Stimulated activated memory B cell treated with anti-CD40 and anti-IgM and Interleukin-4, amounts not matched to agents 10 μg/mL and 1 μg/mL and 100 μg/mL, for 72 hours (primary cell): ENCODE results near the gene KSR1.

Source experiments
- ATAC-seq: fragments of 150-1000 bp; cut with Tn5 transposase; 2 replicates; pipeline ENCODE4 v1.10.0; 2021
- H3K27ac Mint-ChIP-seq: one replicate; pipeline ENCODE4 v1.8.0; 2022; ENCODE audit warnings: mild to moderate bottlenecking, mixed read lengths
- H3K27me3 Mint-ChIP-seq: one replicate; pipeline ENCODE4 v1.8.0; 2022; ENCODE audit warnings: mixed read lengths
- H3K36me3 Mint-ChIP-seq: one replicate; pipeline ENCODE4 v1.8.0; 2022; ENCODE audit warnings: mixed read lengths
- H3K4me1 Mint-ChIP-seq: one replicate; pipeline ENCODE4 v1.8.0; 2022; ENCODE audit warnings: mixed read lengths
- H3K4me3 Mint-ChIP-seq: one replicate; pipeline ENCODE4 v1.8.0; 2022; ENCODE audit warnings: mild to moderate bottlenecking, moderate library complexity, mixed read lengths
- H3K9me3 Mint-ChIP-seq: one replicate; pipeline ENCODE4 v1.8.0; 2022; ENCODE audit warnings: mixed read lengths

The KSR1 gene

DNA sequence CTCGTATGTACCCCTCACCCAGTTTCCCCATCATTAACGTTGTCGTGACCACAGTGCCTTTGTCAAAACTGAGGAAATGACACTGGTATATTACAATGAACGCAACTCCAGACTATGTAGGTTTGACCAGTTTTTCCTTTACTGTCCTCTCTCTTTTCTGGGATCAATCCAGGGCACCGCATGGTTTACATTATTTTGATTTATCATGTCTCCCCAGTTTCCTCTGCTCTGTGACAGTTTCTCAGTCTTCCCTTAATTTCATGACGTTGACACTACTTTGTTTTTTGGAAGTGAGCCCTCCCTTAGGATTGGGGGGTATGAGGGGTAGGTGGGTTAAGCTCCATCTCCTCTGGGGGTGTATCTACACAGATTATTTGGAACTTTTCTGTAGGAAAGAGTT, 98.7 kb downstream of the KSR1 start:
- Mint-ChIP-seq H3K36me3 (peaks cover 65% of the 10 kb centered on the region), H3K4me1 (peaks cover 42% of the 10 kb centered on the region), H3K9me3 (no peaks in the 10 kb centered on the region), H3K27ac (peak overlapping the region; percentile 35), H3K4me3 (no peak overlapping the region), H3K27me3 (no peaks in the 10 kb centered on the region)
- no peak for ATAC-seq

DNA sequence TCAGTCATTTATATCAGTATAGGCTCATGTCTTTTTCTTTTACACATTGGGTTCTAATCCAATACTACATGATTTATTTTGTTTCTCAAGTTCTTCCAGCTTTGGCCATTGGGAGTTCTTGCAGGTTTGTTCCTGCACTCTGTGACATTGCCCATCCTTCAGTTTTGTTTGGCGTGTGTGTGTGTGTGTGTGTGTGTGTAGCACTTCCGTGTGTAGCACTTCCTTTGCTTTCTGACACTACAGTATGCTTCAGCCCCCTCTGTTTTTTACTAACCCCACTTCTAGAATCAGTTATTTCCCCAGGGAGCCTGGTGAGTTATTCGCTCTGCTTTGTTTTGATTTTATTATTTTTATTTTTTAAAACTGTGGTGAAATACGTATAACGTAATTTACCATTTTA, 99.1 kb downstream of the KSR1 start:
- no peaks in the 10 kb centered on the region for H3K9me3 Mint-ChIP-seq
- peak; percentile 45 for ATAC-seq
- no peak overlapping the region for H3K4me3 Mint-ChIP-seq
- H3K36me3 Mint-ChIP-seq, result peaks cover 65% of the 10 kb centered on the region
- peak overlapping the region; percentile 35 for H3K27ac Mint-ChIP-seq
- H3K4me1 Mint-ChIP-seq, result peaks cover 42% of the 10 kb centered on the region
- H3K27me3 Mint-ChIP-seq, result no peaks in the 10 kb centered on the region

DNA sequence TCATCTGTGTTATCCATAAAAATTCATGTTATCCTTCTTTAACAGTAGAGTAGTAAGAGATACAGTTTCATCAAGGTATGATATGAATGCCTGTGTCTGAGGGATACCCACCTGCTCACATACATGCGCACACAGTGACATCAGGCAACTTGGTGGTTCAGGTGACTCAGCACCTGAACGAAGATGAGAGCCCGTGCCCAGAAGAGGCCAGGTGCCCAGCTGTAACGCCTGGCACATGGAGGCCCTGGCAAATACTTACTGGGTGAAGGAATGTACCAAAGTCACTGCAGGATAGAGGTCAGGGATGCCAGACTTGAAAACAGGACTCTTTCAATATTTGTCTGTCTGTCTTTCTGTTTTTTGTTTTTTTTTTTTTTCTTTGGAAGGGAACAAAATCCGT, 102.1 kb downstream of the KSR1 start:
- peaks cover 46% of the 10 kb centered on the region for H3K36me3 Mint-ChIP-seq
- no peaks in the 10 kb centered on the region for H3K9me3 Mint-ChIP-seq
- peaks cover 27% of the 10 kb centered on the region for H3K4me1 Mint-ChIP-seq
- no peaks in the 10 kb centered on the region for H3K27me3 Mint-ChIP-seq
- no peak overlapping the region for H3K4me3 Mint-ChIP-seq
- no peak overlapping the region for H3K27ac Mint-ChIP-seq
- no peak for ATAC-seq

DNA sequence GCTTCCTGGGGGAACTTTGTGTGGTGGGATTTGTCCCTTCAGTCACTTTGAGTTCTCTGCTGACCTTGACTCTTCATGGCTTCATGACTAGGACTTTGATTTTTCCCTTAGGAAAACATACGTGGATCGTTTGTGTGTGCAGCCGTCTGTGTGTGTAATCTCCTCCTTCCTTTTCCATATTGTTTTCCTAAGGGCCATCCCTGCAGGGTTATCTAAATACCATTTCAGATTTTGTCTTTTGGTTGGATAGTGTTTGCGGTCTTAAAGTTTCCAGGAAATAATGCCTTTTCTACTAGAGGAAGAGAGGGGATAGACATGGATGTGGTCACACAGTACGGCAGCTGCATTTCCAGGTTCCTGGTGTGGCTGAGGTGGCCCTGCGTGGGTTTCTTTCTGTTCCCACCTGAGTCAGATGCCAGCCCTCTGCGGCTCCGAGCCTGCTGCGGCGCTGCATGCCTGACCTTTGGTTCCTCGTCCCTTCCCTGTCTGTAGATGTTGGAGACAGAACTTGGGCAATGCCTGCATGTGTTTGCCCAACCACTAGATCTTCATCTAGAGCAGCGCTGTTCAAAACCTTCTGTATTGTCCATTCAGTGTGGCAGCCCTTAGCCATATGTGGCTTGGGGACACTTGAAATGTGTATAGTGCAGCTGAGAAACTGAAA, 102.7 kb downstream of the KSR1 start:
- Mint-ChIP-seq H3K9me3 (no peaks in the 10 kb centered on the region), H3K27me3 (no peaks in the 10 kb centered on the region), H3K4me1 (peaks cover 27% of the 10 kb centered on the region), H3K4me3 (no peak overlapping the region), H3K36me3 (peaks cover 50% of the 10 kb centered on the region), H3K27ac (peak overlapping the region; percentile 15)
- no peak for ATAC-seq

DNA sequence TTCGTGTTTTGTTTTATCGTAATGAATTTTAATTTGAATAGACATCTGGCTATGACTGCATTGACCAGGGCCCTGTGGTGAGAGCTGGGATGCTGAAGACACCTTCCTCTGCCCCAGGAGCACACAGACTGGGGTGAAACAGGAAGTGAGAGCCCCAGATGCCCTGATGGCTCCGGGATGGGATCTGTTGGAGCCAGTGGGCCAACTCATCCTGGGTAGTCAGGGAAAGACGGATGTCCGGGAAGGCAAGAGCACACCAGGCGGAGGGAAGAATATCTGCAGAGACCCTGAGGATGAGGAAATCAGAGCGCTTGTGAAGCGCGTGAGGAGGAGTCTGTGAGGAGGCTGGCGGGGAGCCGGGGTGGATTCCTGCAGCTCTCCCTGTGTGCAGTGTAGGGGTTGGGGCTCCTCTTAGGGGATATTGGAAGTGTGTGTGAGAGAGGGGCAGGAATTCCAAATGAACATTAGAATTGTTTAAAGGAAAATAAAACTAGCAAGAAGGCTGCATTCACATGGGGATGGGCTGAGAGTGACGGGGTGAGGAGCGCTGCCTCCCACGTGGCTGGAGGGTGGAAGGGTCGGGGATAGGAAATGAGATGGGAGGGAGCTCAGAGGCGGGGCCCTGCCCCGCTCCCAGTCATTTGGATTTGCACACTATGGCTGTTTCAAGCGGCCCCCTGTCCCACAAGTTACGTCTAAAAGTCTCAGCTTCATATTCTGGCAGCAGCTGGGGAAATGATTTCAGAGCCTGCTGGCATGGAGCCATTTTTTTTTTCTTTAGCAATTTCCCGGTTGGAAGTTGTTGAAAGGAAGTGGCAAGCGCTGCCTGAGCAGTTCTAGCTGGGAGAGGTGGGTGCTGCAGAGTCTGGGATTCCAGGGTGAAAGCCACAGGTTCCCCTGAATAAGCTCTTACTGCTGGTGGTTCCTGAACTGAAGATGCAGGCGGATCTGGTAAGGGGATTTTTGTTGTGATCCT, 103.5 kb downstream of the KSR1 start:
- H3K4me3 Mint-ChIP-seq, result no peak overlapping the region
- H3K9me3 Mint-ChIP-seq, result no peaks in the 10 kb centered on the region
- H3K27ac Mint-ChIP-seq, result peak overlapping the region; percentile 15
- no peak for ATAC-seq
- H3K36me3 Mint-ChIP-seq, result peaks cover 55% of the 10 kb centered on the region
- peaks cover 26% of the 10 kb centered on the region for H3K4me1 Mint-ChIP-seq
- no peaks in the 10 kb centered on the region for H3K27me3 Mint-ChIP-seq

DNA sequence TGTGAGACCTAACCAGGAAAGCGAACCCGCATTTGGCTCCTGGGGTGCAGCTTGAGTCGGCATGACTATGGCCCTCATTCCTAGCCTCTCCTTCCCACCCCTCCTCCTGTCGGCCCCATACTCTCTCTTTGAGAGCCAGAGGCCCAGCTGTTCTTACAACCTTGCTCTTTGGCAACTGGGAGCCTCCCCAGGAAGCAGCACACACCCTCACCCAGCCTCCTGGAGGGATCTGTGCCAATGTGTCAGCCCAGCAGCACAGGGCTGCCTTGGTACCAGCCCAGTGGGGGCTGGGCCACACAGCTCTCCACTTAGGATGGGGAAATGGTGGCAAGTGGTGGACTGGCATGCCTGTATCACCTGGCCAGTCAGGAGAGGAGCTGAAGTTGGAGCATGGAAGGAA, 104.4 kb downstream of the KSR1 start:
- ATAC-seq, result no peak
- Mint-ChIP-seq H3K36me3 (peaks cover 47% of the 10 kb centered on the region), H3K9me3 (no peaks in the 10 kb centered on the region), H3K27me3 (no peaks in the 10 kb centered on the region), H3K27ac (no peak overlapping the region), H3K4me1 (peaks cover 20% of the 10 kb centered on the region), H3K4me3 (no peak overlapping the region)

DNA sequence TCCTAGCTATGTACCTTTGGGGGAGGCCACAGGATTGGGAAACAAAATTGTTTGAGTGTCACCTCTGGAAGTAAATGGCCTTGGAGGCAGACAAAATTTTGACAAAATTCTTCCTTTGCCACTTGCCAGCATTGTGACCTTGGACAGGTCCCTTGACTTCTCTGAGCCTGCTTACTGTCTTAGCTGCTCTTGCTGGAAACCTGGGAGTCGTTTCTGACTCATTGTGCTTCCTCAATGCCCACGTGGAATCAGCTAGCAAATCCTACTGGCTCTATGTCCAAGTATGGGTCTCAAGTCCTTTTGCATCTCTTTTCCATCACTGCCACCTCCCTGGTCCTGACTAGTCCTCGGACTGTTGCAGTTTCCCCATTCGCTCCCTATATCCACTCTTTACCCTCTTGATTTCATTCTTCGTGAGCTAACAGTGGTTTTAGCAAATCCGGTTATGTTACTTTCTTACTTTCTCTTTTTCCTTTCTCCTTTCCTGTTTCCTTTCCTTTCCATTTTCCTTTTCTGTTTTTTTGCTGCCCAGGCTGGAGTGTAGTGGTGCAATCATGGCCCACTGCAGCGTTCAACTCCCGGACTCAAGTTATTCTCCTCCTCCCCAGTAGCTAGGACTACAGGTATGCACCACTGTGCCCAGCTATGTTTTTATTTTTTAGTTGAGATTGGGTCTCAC, 106.7 kb downstream of the KSR1 start:
- no peaks in the 10 kb centered on the region for H3K27me3 Mint-ChIP-seq
- H3K36me3 Mint-ChIP-seq, result peaks cover 35% of the 10 kb centered on the region
- no peak for ATAC-seq
- H3K9me3 Mint-ChIP-seq, result no peaks in the 10 kb centered on the region
- peak overlapping the region; percentile 4 for H3K27ac Mint-ChIP-seq
- H3K4me3 Mint-ChIP-seq, result no peak overlapping the region
- H3K4me1 Mint-ChIP-seq, result peaks cover 28% of the 10 kb centered on the region

- Mint-ChIP-seq H3K27me3 (no peaks in the 10 kb centered on the region), H3K4me1 (peaks cover 23% of the 10 kb centered on the region), H3K4me3 (no peak overlapping the region), H3K36me3 (peaks cover 28% of the 10 kb centered on the region), H3K27ac (peak overlapping the region; percentile 4), H3K9me3 (no peaks in the 10 kb centered on the region)
- no peak for ATAC-seq
Measured at GRCh38 chr17:27563532-27563931, 107.3 kb downstream of the KSR1 start.

DNA sequence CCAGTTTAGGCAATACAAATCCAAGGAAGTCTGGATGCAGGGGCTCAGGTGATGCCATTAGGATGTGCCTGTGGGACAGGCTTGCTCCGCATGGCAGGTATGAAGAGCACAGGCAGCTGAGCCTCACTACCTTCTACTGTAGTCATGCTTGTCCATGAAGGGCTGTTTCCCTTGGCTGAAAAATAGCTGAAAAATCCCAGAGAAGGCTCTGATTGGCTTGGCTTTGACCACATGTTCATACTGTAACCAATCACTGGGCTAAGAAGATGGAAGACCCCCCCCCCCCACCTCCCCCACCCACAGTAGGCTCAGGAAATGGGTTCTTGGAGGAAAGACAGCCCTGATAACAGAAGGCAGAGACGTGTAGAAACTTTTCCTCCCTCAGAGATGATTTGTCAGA, 108.2 kb downstream of the KSR1 start:
- H3K4me3 Mint-ChIP-seq, result no peak overlapping the region
- no peak for ATAC-seq
- H3K9me3 Mint-ChIP-seq, result no peaks in the 10 kb centered on the region
- peaks cover 20% of the 10 kb centered on the region for H3K36me3 Mint-ChIP-seq
- peaks cover 17% of the 10 kb centered on the region for H3K4me1 Mint-ChIP-seq
- no peaks in the 10 kb centered on the region for H3K27me3 Mint-ChIP-seq
- no peak overlapping the region for H3K27ac Mint-ChIP-seq

GRCh38 chr17:27565874-27566670, 109.8 kb downstream of the KSR1 start:
- Mint-ChIP-seq H3K27me3 (no peaks in the 10 kb centered on the region), H3K4me1 (peaks cover 16% of the 10 kb centered on the region), H3K4me3 (no peak overlapping the region), H3K36me3 (peaks cover 13% of the 10 kb centered on the region), H3K9me3 (no peaks in the 10 kb centered on the region), H3K27ac (peak overlapping the region; percentile 34)
- peak; percentile 48 for ATAC-seq

DNA sequence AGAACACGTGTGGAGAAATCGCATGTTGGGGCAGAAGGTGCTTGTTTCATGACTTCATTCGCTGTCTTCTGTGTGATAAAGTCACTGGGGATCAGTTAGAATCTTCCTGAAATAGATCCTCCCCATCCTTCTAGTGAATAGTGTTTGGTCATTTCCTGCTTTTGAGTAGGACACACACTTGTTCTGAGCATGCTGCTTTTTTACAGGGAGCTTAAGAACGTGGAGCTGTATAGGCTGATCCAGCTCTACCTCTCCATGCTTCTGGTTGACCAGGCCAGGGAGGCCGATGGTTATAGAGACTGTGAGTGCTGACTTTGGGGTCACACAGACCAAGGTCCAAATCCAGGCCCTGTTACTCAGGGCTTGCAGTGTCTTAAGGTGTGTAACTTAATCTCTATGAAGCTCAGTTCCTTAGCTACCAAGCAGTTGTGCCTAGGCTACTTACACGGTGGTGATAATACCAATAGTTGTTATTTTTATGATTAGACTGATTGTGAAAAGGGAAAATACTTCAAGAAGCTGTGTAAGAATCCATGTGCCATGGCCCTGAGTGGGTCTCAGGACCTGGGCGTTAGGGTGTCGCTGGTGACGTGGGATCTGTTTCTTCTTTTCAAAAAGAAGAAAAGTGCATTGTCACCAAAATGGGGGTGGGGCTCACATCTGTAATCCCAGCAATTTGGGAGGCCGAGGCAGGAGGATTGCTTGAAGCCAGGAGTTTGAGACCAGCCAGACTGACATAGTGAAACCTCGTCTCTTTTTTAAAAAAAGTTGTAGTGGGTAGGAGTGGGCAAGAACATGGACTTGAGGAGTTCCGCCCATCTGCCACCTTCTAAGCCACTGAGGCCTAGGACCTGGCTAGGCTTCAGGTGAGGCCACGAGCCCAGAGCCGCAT, 110.7 kb downstream of the KSR1 start:
- Mint-ChIP-seq H3K27ac (peak overlapping the region; percentile 34), H3K9me3 (no peaks in the 10 kb centered on the region), H3K36me3 (peaks cover 9% of the 10 kb centered on the region), H3K4me3 (no peak overlapping the region), H3K27me3 (no peaks in the 10 kb centered on the region), H3K4me1 (peaks cover 16% of the 10 kb centered on the region)
- no peak for ATAC-seq

- Mint-ChIP-seq H3K9me3 (no peaks in the 10 kb centered on the region), H3K36me3 (peaks cover 9% of the 10 kb centered on the region), H3K27me3 (no peaks in the 10 kb centered on the region), H3K27ac (no peak overlapping the region), H3K4me3 (no peak overlapping the region), H3K4me1 (peaks cover 16% of the 10 kb centered on the region)
- no peak for ATAC-seq
Measured at GRCh38 chr17:27567563-27567859, 111.3 kb downstream of the KSR1 start.

- no peak for ATAC-seq
- no peak overlapping the region for H3K27ac Mint-ChIP-seq
- no peaks in the 10 kb centered on the region for H3K9me3 Mint-ChIP-seq
- no peak overlapping the region for H3K4me3 Mint-ChIP-seq
- H3K4me1 Mint-ChIP-seq, result peaks cover 16% of the 10 kb centered on the region
- H3K27me3 Mint-ChIP-seq, result no peaks in the 10 kb centered on the region
- H3K36me3 Mint-ChIP-seq, result peaks cover 9% of the 10 kb centered on the region
Measured at GRCh38 chr17:27568216-27568615, 112.0 kb downstream of the KSR1 start.

- peaks cover 18% of the 10 kb centered on the region for H3K4me1 Mint-ChIP-seq
Measured at GRCh38 chr17:27568811-27569210, 112.6 kb downstream of the KSR1 start.

More at GRCh38 chr17:27568811-27569210, 112.6 kb downstream of the KSR1 start:
- peaks cover 6% of the 10 kb centered on the region for H3K36me3 Mint-ChIP-seq
- H3K4me3 Mint-ChIP-seq, result no peak overlapping the region
- ATAC-seq, result no peak
- no peak overlapping the region for H3K27ac Mint-ChIP-seq
- H3K9me3 Mint-ChIP-seq, result no peaks in the 10 kb centered on the region
- no peaks in the 10 kb centered on the region for H3K27me3 Mint-ChIP-seq
